Testis (tissue), 3 donors: Measurements from ENCODE around the gene EBF4. TPM values are rescaled to one million over a fixed set of nuclear protein-coding genes. Genes with fewer than 3 reads are reported as not detected.

ENCODE experiments used
- DNase-seq: peaks from one replicate; pipeline ENCODE4 v3.0.0-alpha.2; 2019
- H3K27ac ChIP-seq, 2 donors: fragments of 200-600 bp; sonication (generic); one replicate each; pipeline ENCODE4 v1.5.1; 2019
- H3K27me3 ChIP-seq: fragments of 200-600 bp; sonication (generic); one replicate; pipeline ENCODE4 v1.5.1; 2019
- H3K36me3 ChIP-seq: fragments of 200-600 bp; sonication (generic); one replicate; pipeline ENCODE4 v1.5.1; 2017; ENCODE audit warnings: low read depth; ENCODE audit errors: missing control alignments
- H3K4me1 ChIP-seq: fragments of 200-600 bp; sonication (generic); one replicate; pipeline ENCODE4 v1.5.1; 2019
- H3K4me3 ChIP-seq, 2 donors: fragments of 200-600 bp; sonication (generic); one replicate each; pipeline ENCODE4 v1.5.1; 2017 to 2019
- H3K9me3 ChIP-seq: fragments of 200-600 bp; sonication (generic); one replicate; pipeline ENCODE4 v1.5.1; 2017
- CTCF ChIP-seq, 3 experiments: fragments of 450-650 bp in 2 of 3; fragments of 200-600 bp in 1 of 3; sonication (generic) in 1 of 3; IDR thresholded peaks; one replicate each; pipeline ENCODE4 v1.5.1; 2016 to 2019; ENCODE audit warnings: antibody characterized with exemption in 3 of 3, mild to moderate bottlenecking in 2 of 3, moderate library complexity in 1 of 3
- POLR2A ChIP-seq: fragments of 450-650 bp; IDR thresholded peaks from one replicate; pipeline ENCODE4 v1.6.1; 2017; ENCODE audit warnings: antibody characterized with exemption, mild to moderate bottlenecking, moderate library complexity
- WGBS, 2 donors: methylation state at CpG; one replicate each; pipeline ENCODE4 v1.1.5; 2018; 5-methylcytosine and 5-hydroxymethylcytosine counted together
- intact Hi-C: fragments of 100-400 bp; cut with DNase I; formaldehyde crosslinking; loops from one replicate; pipeline ENCODE4 v1.15.1; 2023; ENCODE audit warnings: low total_unique reads
- polyA plus RNA-seq: library from polyadenylated mRNA; stranded (reverse); fragments of 350-450 nt; fragmentation: Illumina TruSeq; extraction: RNeasy Lipid Tissue Mini Kit (QIAGEN cat#74804); gene quantifications from one replicate; pipeline ENCODE4 v1.2.3, GENCODE V29; 2014; ENCODE audit warnings: low read depth, low replicate concordance; ENCODE audit not compliant: insufficient read depth
- total RNA-seq, 2 donors: library from RNA; depleted of rRNA; stranded (reverse); fragments of >200 nt; gene quantifications; one replicate each; pipeline ENCODE4 v1.2.3, GENCODE V29; 2016

The EBF4 gene
- total and polyA plus RNA-seq, 3 donors from 2014 or later, result 6.1 to 14.2 (median 7.4) TPM

GRCh38 chr20:2783908-2784566 lies 91.5 kb downstream of the EBF4 start:
- no peak overlapping the region for H3K4me3 ChIP-seq
- 85 to 92% methylated on average over 6 of the region's 6 CpGs for WGBS, 2 donors
- no peaks in the 10 kb centered on the region for H3K4me1 ChIP-seq
- no peak overlapping the region for H3K27ac ChIP-seq
- H3K27me3 ChIP-seq, result no peaks in the 10 kb centered on the region
- H3K36me3 ChIP-seq, result no peaks in the 10 kb centered on the region
- DNase-seq, result no peak
- TF ChIP-seq CTCF (IDR thresholded peaks at IDR 0.05), result no peak
- TF ChIP-seq POLR2A, result no peak
- no peaks in the 10 kb centered on the region for H3K9me3 ChIP-seq
- intact Hi-C loops, result no loop called here

- no peaks in the 10 kb centered on the region for H3K27me3 ChIP-seq
- no peaks in the 10 kb centered on the region for H3K9me3 ChIP-seq
- DNase-seq, result no peak
- intact Hi-C loops, result no loop called here
- TF ChIP-seq CTCF (IDR thresholded peaks at IDR 0.05), result no peak
- no peak for TF ChIP-seq POLR2A
- H3K4me3 ChIP-seq, result no peak overlapping the region
- no peaks in the 10 kb centered on the region for H3K4me1 ChIP-seq
- WGBS, 2 donors, result 88 to 91% methylated on average over 6 of the region's 6 CpGs
- no peak overlapping the region for H3K27ac ChIP-seq
- no peaks in the 10 kb centered on the region for H3K36me3 ChIP-seq
Observed at GRCh38 chr20:2793471-2793870, 100.9 kb downstream of the EBF4 start.

GRCh38 chr20:2794202-2794748 lies 101.7 kb downstream of the EBF4 start:
- no peaks in the 10 kb centered on the region for H3K4me1 ChIP-seq
- H3K4me3 ChIP-seq, result no peak overlapping the region
- 90 to 92% methylated on average over 19 to 23 of the region's 23 CpGs for WGBS, 2 donors
- no peaks in the 10 kb centered on the region for H3K9me3 ChIP-seq
- TF ChIP-seq CTCF (IDR thresholded peaks at IDR 0.05) (no peak), POLR2A (no peak)
- H3K27me3 ChIP-seq, result no peaks in the 10 kb centered on the region
- intact Hi-C loops, result no loop called here
- no peak for DNase-seq
- H3K36me3 ChIP-seq, result no peaks in the 10 kb centered on the region
- H3K27ac ChIP-seq, result no peak overlapping the region

GRCh38 chr20:2794866-2795447 lies 102.4 kb downstream of the EBF4 start:
- intact Hi-C loops, result no loop called here
- Histone ChIP-seq H3K27me3 (no peaks in the 10 kb centered on the region), H3K4me1 (peaks cover 3% of the 10 kb centered on the region), H3K9me3 (no peaks in the 10 kb centered on the region), H3K27ac (no peak overlapping the region), H3K4me3 (no peak overlapping the region), H3K36me3 (no peaks in the 10 kb centered on the region)
- no peak for DNase-seq
- TF ChIP-seq POLR2A, result no peak
- 86 to 88% methylated on average over 11 of the region's 11 CpGs for WGBS, 2 donors

GRCh38 chr20:2795451-2795850 lies 102.9 kb downstream of the EBF4 start:
- TF ChIP-seq CTCF (IDR thresholded peaks at IDR 0.05) (no peak), POLR2A (no peak)
- H3K4me3 ChIP-seq, result no peak overlapping the region
- no peak for DNase-seq
- 81 to 91% methylated on average over 14 to 24 of the region's 24 CpGs for WGBS, 2 donors
- no peaks in the 10 kb centered on the region for H3K9me3 ChIP-seq
- no peaks in the 10 kb centered on the region for H3K36me3 ChIP-seq
- no peak overlapping the region for H3K27ac ChIP-seq
- no peaks in the 10 kb centered on the region for H3K27me3 ChIP-seq
- peaks cover 6% of the 10 kb centered on the region for H3K4me1 ChIP-seq
- intact Hi-C loops, result no loop called here
